WTC11 (cell line): ENCODE data around the gene IL17RB. TPM values are rescaled to one million over a fixed set of nuclear protein-coding genes. Genes with fewer than 3 reads are reported as not detected.

Source experiments
- ATAC-seq: fragments of 200-7000 bp; cut with Tn5 transposase; 2 replicates; pipeline ENCODE4 v1.10.0; 2021; ENCODE audit warnings: mild to moderate bottlenecking, moderate library complexity
- CTCF ChIA-PET: fragments of 300-600 bp; sonication (Branson Sonifier 250); formaldehyde crosslinking; loops from one replicate; lab custom pipeline; 2021; ENCODE audit warnings: antibody characterized with exemption; lab: Charles Lee
- POLR2A ChIA-PET: fragments of 350-600 bp; sonication (Branson Sonifier 250); formaldehyde crosslinking; loops from one replicate; lab custom pipeline; 2021; ENCODE audit warnings: antibody characterized with exemption; lab: Charles Lee
- DNase-seq: peaks from one replicate; pipeline ENCODE4 v3.0.0; 2021; ENCODE audit warnings: low spot score
- H3K27ac Mint-ChIP-seq: 2 replicates; pipeline ENCODE4 v1.8.0; 2021; ENCODE audit warnings: mixed read lengths
- H3K27me3 Mint-ChIP-seq: 2 replicates; pipeline ENCODE4 v1.8.0; 2021; ENCODE audit warnings: low read depth, mild to moderate bottlenecking, moderate library complexity, mixed read lengths
- H3K36me3 Mint-ChIP-seq: 2 replicates; pipeline ENCODE4 v1.8.0; 2021; ENCODE audit warnings: mixed read lengths
- H3K4me1 Mint-ChIP-seq: 2 replicates; pipeline ENCODE4 v1.8.0; 2022; ENCODE audit warnings: mixed read lengths
- H3K4me3 Mint-ChIP-seq: 2 replicates; pipeline ENCODE4 v1.8.0; 2021; ENCODE audit warnings: mild to moderate bottlenecking, moderate library complexity, mixed read lengths
- H3K9me3 Mint-ChIP-seq: 2 replicates; pipeline ENCODE4 v1.8.0; 2021; ENCODE audit warnings: mixed read lengths
- AR ChIP-seq: fragments of 250-450 bp; sonication (Bioruptor Pico); IDR thresholded peaks from 2 replicates; pipeline ENCODE4 v1.9.0; 2021; ENCODE audit warnings: mild to moderate bottlenecking
- ATF1 ChIP-seq: sonication (generic); formaldehyde crosslinking; IDR thresholded peaks from 2 replicates; pipeline ENCODE4 v1.8.1; 2023; ENCODE audit warnings: mild to moderate bottlenecking, moderate library complexity, missing genetic modification reagents
- CBFB ChIP-seq: sonication (generic); formaldehyde crosslinking; IDR thresholded peaks from 2 replicates; pipeline ENCODE4 v1.8.1; 2022; ENCODE audit warnings: mild to moderate bottlenecking, low read depth, missing genetic modification reagents
- CTCF ChIP-seq: fragments of 200-600 bp; IDR thresholded peaks from 2 replicates; pipeline ENCODE4 v1.8.0; 2022; ENCODE audit warnings: antibody characterized with exemption
- FOXK1 ChIP-seq: sonication (generic); formaldehyde crosslinking; IDR thresholded peaks from 2 replicates; pipeline ENCODE4 v1.8.0; 2022; ENCODE audit warnings: mild to moderate bottlenecking, moderate library complexity, missing genetic modification reagents
- NFATC4 ChIP-seq: fragments of 250-450 bp; sonication (Bioruptor Pico); IDR thresholded peaks from 2 replicates; pipeline ENCODE4 v1.9.0; 2021; ENCODE audit warnings: mild to moderate bottlenecking
- PREB ChIP-seq: sonication (generic); formaldehyde crosslinking; IDR thresholded peaks from 2 replicates; pipeline ENCODE4 v1.8.1; 2022; ENCODE audit warnings: mild to moderate bottlenecking, missing genetic modification reagents, moderate library complexity, borderline replicate concordance
- SMAD4 ChIP-seq: sonication (generic); formaldehyde crosslinking; IDR thresholded peaks from 2 replicates; pipeline ENCODE4 v1.8.0; 2022; ENCODE audit warnings: mild to moderate bottlenecking, missing genetic modification reagents
- total RNA-seq: library from RNA; stranded (reverse); gene quantifications from 3 replicates; pipeline ENCODE4 v1.2.3, GENCODE V29; 2021
- TF ChIP-seq, protein P1 (sequence below): sonication (generic); formaldehyde crosslinking; IDR thresholded peaks from 2 replicates; pipeline ENCODE4 v1.8.1; 2023; ENCODE audit warnings: mild to moderate bottlenecking, moderate library complexity, missing genetic modification reagents
- TF ChIP-seq, protein P2 (sequence below): sonication (generic); formaldehyde crosslinking; IDR thresholded peaks from 2 replicates; pipeline ENCODE4 v1.8.0; 2022; ENCODE audit warnings: mild to moderate bottlenecking, missing genetic modification reagents
- TF ChIP-seq, protein P3 (sequence below): sonication (generic); formaldehyde crosslinking; IDR thresholded peaks from 2 replicates; pipeline ENCODE4 v1.8.1; 2023; ENCODE audit warnings: mild to moderate bottlenecking, missing genetic modification reagents, moderate library complexity
- TF ChIP-seq, protein P4 (sequence below): sonication (generic); formaldehyde crosslinking; IDR thresholded peaks from 2 replicates; pipeline ENCODE4 v1.8.1; 2022; ENCODE audit warnings: low read depth, missing genetic modification reagents, borderline replicate concordance
- TF ChIP-seq, protein P5 (sequence below): fragments of 250-450 bp; sonication (Bioruptor Pico); IDR thresholded peaks from 2 replicates; pipeline ENCODE4 v1.9.0; 2021; ENCODE audit warnings: mild to moderate bottlenecking
- TF ChIP-seq, protein P6 (sequence below): sonication (generic); formaldehyde crosslinking; IDR thresholded peaks from 2 replicates; pipeline ENCODE4 v1.8.1; 2022; ENCODE audit warnings: mild to moderate bottlenecking, moderate library complexity, missing genetic modification reagents

The IL17RB gene
- total RNA-seq, 1 experiment from 2014 or later = 5.6 TPM

GRCh38 chr3:53823956-53824657 is 22.3 kb upstream of the IL17RB start:
- Mint-ChIP-seq H3K27me3 (no peaks in the 10 kb centered on the region), H3K27ac (peak overlapping the region; percentile 52; the same call in 1 of the 2 replicates), H3K36me3 (no peaks in the 10 kb centered on the region; the same call in 1 of the 2 replicates), H3K9me3 (no peaks in the 10 kb centered on the region), H3K4me3 (no peak overlapping the region), H3K4me1 (peaks cover 9% of the 10 kb centered on the region)
- DNase-seq = no peak
- CTCF ChIA-PET = interaction anchor here (1.0 kb wide), 1 partner anchor 21 kb away, joined by 3 read pairs; no protein-coding TSS in a partner anchor
- peak; percentile 19; the same call in 1 of the 2 replicates for ATAC-seq
- TF ChIP-seq, protein P1, sequence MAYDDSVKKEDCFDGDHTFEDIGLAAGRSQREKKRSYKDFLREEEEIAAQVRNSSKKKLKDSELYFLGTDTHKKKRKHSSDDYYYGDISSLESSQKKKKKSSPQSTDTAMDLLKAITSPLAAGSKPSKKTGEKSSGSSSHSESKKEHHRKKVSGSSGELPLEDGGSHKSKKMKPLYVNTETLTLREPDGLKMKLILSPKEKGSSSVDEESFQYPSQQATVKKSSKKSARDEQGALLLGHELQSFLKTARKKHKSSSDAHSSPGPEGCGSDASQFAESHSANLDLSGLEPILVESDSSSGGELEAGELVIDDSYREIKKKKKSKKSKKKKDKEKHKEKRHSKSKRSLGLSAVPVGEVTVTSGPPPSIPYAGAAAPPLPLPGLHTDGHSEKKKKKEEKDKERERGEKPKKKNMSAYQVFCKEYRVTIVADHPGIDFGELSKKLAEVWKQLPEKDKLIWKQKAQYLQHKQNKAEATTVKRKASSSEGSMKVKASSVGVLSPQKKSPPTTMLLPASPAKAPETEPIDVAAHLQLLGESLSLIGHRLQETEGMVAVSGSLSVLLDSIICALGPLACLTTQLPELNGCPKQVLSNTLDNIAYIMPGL (CRISPR knock-in tag) = no peak
- TF ChIP-seq, protein P2, sequence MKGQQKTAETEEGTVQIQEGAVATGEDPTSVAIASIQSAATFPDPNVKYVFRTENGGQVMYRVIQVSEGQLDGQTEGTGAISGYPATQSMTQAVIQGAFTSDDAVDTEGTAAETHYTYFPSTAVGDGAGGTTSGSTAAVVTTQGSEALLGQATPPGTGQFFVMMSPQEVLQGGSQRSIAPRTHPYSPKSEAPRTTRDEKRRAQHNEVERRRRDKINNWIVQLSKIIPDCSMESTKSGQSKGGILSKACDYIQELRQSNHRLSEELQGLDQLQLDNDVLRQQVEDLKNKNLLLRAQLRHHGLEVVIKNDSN (CRISPR knock-in tag) = no peak
- TF ChIP-seq CBFB (no peak), SMAD4 (CRISPR knock-in tag) (no peak), AR (CRISPR knock-in tag) (no peak), FOXK1 (CRISPR knock-in tag) (no peak), ATF1 (no peak), PREB (no peak), NFATC4 (CRISPR knock-in tag) (no peak), CTCF (no peak)
- TF ChIP-seq, protein P3, sequence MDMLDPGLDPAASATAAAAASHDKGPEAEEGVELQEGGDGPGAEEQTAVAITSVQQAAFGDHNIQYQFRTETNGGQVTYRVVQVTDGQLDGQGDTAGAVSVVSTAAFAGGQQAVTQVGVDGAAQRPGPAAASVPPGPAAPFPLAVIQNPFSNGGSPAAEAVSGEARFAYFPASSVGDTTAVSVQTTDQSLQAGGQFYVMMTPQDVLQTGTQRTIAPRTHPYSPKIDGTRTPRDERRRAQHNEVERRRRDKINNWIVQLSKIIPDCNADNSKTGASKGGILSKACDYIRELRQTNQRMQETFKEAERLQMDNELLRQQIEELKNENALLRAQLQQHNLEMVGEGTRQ (CRISPR knock-in tag) = no peak
- TF ChIP-seq, protein P4, sequence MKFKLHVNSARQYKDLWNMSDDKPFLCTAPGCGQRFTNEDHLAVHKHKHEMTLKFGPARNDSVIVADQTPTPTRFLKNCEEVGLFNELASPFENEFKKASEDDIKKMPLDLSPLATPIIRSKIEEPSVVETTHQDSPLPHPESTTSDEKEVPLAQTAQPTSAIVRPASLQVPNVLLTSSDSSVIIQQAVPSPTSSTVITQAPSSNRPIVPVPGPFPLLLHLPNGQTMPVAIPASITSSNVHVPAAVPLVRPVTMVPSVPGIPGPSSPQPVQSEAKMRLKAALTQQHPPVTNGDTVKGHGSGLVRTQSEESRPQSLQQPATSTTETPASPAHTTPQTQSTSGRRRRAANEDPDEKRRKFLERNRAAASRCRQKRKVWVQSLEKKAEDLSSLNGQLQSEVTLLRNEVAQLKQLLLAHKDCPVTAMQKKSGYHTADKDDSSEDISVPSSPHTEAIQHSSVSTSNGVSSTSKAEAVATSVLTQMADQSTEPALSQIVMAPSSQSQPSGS (CRISPR knock-in tag) = no peak
- TF ChIP-seq, protein P5, sequence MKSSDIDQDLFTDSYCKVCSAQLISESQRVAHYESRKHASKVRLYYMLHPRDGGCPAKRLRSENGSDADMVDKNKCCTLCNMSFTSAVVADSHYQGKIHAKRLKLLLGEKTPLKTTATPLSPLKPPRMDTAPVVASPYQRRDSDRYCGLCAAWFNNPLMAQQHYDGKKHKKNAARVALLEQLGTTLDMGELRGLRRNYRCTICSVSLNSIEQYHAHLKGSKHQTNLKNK (CRISPR knock-in tag) = no peak
- TF ChIP-seq, protein P6, sequence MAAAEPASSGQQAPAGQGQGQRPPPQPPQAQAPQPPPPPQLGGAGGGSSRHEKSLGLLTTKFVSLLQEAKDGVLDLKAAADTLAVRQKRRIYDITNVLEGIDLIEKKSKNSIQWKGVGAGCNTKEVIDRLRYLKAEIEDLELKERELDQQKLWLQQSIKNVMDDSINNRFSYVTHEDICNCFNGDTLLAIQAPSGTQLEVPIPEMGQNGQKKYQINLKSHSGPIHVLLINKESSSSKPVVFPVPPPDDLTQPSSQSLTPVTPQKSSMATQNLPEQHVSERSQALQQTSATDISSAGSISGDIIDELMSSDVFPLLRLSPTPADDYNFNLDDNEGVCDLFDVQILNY = no peak
- POLR2A ChIA-PET = no interaction called here
